MM.1S (cell line): ENCODE measurements around the gene SOX4.

ENCODE experiments used
- DNase-seq: peaks from one replicate; pipeline ENCODE4 v3.0.0-alpha.2; 2015
- H2AFZ ChIP-seq: fragments of 300-600 bp; sonication (generic); 2 replicates; pipeline ENCODE4 v1.6.0; 2016; ENCODE audit warnings: antibody characterized with exemption, low read length
- H3F3A ChIP-seq: fragments of 300-600 bp; sonication (generic); 2 replicates; pipeline ENCODE4 v1.6.1; 2016; ENCODE audit warnings: mild to moderate bottlenecking, antibody characterized with exemption, low read length, moderate library complexity, mixed read lengths; ENCODE audit not compliant: insufficient read depth
- H3K27ac ChIP-seq: fragments of 300-600 bp; sonication (generic); 2 replicates; pipeline ENCODE4 v1.5.1; 2016; ENCODE audit warnings: mild to moderate bottlenecking, low read length
- H3K27me3 ChIP-seq: fragments of 300-600 bp; sonication (generic); replicated peaks from 2 replicates; pipeline ENCODE4 v1.6.0; 2016; ENCODE audit warnings: low read length; ENCODE audit not compliant: insufficient read depth
- H3K36me3 ChIP-seq: fragments of 300-600 bp; sonication (generic); replicated peaks from 2 replicates; pipeline ENCODE4 v1.6.1; 2016; ENCODE audit warnings: mild to moderate bottlenecking, low read length, mixed read lengths; ENCODE audit not compliant: insufficient read depth
- H3K4me1 ChIP-seq: fragments of 300-600 bp; sonication (generic); 2 replicates; pipeline ENCODE4 v1.6.1; 2016; ENCODE audit warnings: low read length, mixed read lengths
- H3K4me2 ChIP-seq: fragments of 300-600 bp; sonication (generic); 2 replicates; pipeline ENCODE4 v1.6.0; 2016; ENCODE audit warnings: low read depth, low read length
- H3K4me3 ChIP-seq: fragments of 300-600 bp; sonication (generic); 2 replicates; pipeline ENCODE4 v1.5.1; 2016; ENCODE audit warnings: low read length, mixed read lengths
- H3K79me2 ChIP-seq: fragments of 300-600 bp; sonication (generic); 2 replicates; pipeline ENCODE4 v1.6.1; 2016; ENCODE audit warnings: mixed run types, low read length, mixed read lengths
- H3K9ac ChIP-seq: fragments of 300-600 bp; sonication (generic); 2 replicates; pipeline ENCODE4 v1.6.1; 2016; ENCODE audit warnings: low read length, mixed read lengths
- H3K9me2 ChIP-seq: fragments of 300-600 bp; sonication (generic); replicated peaks from 2 replicates; pipeline ENCODE4 v1.6.1; 2016; ENCODE audit warnings: mild to moderate bottlenecking, low read length, mixed read lengths; ENCODE audit not compliant: insufficient read depth
- H3K9me3 ChIP-seq: fragments of 300-600 bp; sonication (generic); replicated peaks from 2 replicates; pipeline ENCODE4 v1.6.1; 2016; ENCODE audit warnings: mild to moderate bottlenecking, low read length, mixed read lengths; ENCODE audit not compliant: insufficient read depth
- H4K20me1 ChIP-seq: fragments of 300-600 bp; sonication (generic); 2 replicates; pipeline ENCODE4 v1.6.1; 2016; ENCODE audit warnings: mild to moderate bottlenecking, low read length, moderate library complexity, mixed read lengths; ENCODE audit not compliant: insufficient read depth
- CTCF ChIP-seq: fragments of 300-600 bp; sonication (generic); IDR thresholded peaks from 2 replicates; pipeline ENCODE4 v1.5.1; 2016; ENCODE audit warnings: antibody characterized with exemption, low read length, mixed read lengths
- EZH2 ChIP-seq: fragments of 300-600 bp; sonication (generic); optimal IDR thresholded peaks from 2 replicates; pipeline ENCODE3; 2017; ENCODE audit warnings: low read depth, mild to moderate bottlenecking, antibody characterized with exemption, low read length, mixed read lengths
- EZH2phosphoT487 ChIP-seq: fragments of 300-600 bp; sonication (generic); IDR thresholded peaks from 2 replicates; pipeline ENCODE4 v1.6.1; 2018; ENCODE audit warnings: antibody characterized with exemption, low read length

SOX4 gene

GRCh38 chr6:21599051-21599696 is 5.6 kb downstream of the SOX4 start:
- Histone ChIP-seq H3K36me3 (no peaks in the 10 kb centered on the region), H3K4me1 (no peaks in the 10 kb centered on the region), H3K4me2 (no peak overlapping the region), H3K9ac (no peak overlapping the region), H2AFZ (no peak overlapping the region), H4K20me1 (no peaks in the 10 kb centered on the region), H3F3A (peaks cover 7% of the 10 kb centered on the region), H3K4me3 (no peak overlapping the region), H3K27ac (no peak overlapping the region), H3K9me2 (no peaks in the 10 kb centered on the region), H3K79me2 (no peaks in the 10 kb centered on the region), H3K9me3 (no peaks in the 10 kb centered on the region), H3K27me3 (no peaks in the 10 kb centered on the region)
- no peak for DNase-seq
- TF ChIP-seq CTCF (no peak), EZH2 (no peak), EZH2phosphoT487 (no peak)

DNA sequence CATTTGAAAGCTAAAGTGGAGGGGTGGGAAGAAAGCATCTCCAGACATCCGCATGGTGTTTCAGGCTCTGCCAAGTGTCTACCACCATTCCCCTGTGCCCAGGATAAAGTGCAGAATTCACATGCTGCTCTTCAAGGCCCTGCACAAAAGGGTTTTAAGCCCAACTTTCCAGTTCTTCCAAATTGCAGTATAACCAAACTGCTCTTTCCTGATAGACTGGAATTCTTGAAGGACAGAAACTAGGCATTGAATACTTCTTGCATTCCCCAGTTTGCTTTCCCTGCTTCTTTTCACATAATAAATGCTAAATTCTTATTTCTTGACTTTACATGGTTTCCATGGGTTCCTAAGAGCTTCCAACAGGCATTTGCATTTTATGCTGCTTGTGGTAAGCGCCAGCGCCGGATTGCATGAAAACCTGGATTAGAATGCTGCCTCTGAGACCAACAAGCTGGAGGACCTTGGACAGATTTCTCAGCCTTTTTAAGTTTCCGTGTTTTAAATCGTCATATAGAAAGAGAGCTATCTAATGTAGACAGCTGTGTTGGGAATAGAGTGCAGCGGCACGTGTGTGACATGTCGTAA is 7.9 kb downstream of the SOX4 start:
- Histone ChIP-seq H3K4me3 (no peak overlapping the region), H3K9me2 (no peaks in the 10 kb centered on the region), H3K27me3 (no peaks in the 10 kb centered on the region), H3K27ac (no peak overlapping the region), H3K4me2 (no peak overlapping the region), H3K4me1 (no peaks in the 10 kb centered on the region), H3F3A (no peaks in the 10 kb centered on the region; the same call in 1 of the 2 replicates), H4K20me1 (no peaks in the 10 kb centered on the region), H2AFZ (no peak overlapping the region), H3K9me3 (no peaks in the 10 kb centered on the region), H3K9ac (no peak overlapping the region), H3K79me2 (no peaks in the 10 kb centered on the region), H3K36me3 (no peaks in the 10 kb centered on the region)
- no peak for TF ChIP-seq EZH2
- TF ChIP-seq CTCF, result no peak
- TF ChIP-seq EZH2phosphoT487, result no peak
- DNase-seq, result no peak

GRCh38 chr6:21601932-21602390 is 8.4 kb downstream of the SOX4 start:
- Histone ChIP-seq H3K4me3 (no peak overlapping the region), H3K27ac (no peak overlapping the region), H3F3A (no peaks in the 10 kb centered on the region), H3K9me3 (no peaks in the 10 kb centered on the region), H2AFZ (no peak overlapping the region), H3K9me2 (no peaks in the 10 kb centered on the region), H3K79me2 (no peaks in the 10 kb centered on the region), H3K9ac (no peak overlapping the region), H3K36me3 (no peaks in the 10 kb centered on the region), H4K20me1 (no peaks in the 10 kb centered on the region), H3K27me3 (no peaks in the 10 kb centered on the region), H3K4me2 (no peak overlapping the region), H3K4me1 (no peaks in the 10 kb centered on the region)
- DNase-seq, result no peak
- TF ChIP-seq CTCF (no peak), EZH2phosphoT487 (no peak), EZH2 (no peak)
